DMS114 treated with DMSO at 0.1 percent for 48 hours (cell line): ENCODE measurements around the gene ACSM6.
A peak's percentile ranks its signal among the peaks of the same experiment; 100 is the strongest.

Source experiments
- DNase-seq: peaks from one replicate; lab custom pipeline; 2025; ENCODE audit not compliant: unreplicated experiment; lab: John Stamatoyannopoulos, UW

Gene ACSM6

GRCh38 chr10:95244152-95244551, 50.1 kb downstream of the ACSM6 start:
- no peak for DNase-seq

- DNase-seq = no peak
Measured at GRCh38 chr10:95245425-95246055, 51.5 kb downstream of the ACSM6 start.

- DNase-seq = peak; percentile 33
Measured at GRCh38 chr10:95246582-95247051, 52.6 kb downstream of the ACSM6 start.

GRCh38 chr10:95247200-95247880, 53.3 kb downstream of the ACSM6 start:
- no peak for DNase-seq

DNA sequence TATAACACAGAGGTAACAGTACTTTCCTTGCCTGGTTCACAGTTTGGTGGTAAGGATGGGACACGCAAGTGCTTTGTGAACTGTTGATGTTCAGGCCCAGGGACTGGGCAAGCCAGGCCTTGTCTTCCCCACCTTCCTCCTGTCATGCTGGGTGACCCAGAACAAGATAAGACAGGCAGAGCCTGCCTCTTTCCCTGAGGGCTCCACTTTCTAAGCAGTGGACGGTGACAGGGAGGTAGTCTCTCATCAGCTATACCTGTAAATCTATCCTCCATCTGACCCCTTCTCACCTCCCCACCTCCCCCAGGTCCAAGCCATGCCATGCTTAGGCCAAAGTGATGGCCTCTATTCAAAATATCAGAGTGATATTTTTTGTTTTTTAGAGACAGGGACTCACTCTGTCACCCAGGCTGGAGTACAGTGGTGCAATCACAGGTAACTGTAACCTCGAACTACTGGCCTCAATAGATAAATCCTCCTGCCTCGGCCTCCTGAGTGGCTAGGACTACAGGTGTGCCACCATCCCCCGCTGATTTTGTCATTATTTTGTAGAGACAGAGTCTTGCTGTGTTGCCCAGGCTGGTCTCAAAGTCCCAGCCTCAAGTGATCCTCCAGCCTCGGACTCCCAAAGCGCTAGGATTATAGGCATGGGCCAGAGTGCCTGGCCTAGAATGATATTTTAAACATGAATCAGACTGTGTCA, 54.0 kb downstream of the ACSM6 start:
- DNase-seq = no peak

DNA sequence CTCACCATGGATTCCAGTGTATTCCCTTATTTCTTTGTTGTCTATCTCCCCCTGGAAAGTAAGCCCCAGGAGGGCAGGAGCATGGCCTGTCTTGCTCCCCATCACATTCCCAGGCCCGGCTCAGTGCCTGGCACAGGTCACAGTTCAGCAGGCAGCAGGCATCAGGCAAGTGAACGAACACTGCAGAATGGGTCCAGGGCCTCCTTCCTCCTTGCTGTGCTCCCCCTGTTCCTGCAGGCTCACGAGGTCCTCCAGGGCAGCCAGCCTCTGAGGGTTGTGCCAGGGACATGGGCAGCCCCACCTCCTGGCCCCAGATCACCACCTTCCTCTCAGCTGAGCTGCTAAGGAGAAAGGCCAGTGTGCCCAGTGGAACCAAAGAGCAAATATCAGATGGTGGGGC, 55.0 kb downstream of the ACSM6 start:
- no peak for DNase-seq

- DNase-seq = no peak
Measured at GRCh38 chr10:95249467-95249866, 55.4 kb downstream of the ACSM6 start.

GRCh38 chr10:95250856-95251255, 56.8 kb downstream of the ACSM6 start:
- no peak for DNase-seq

DNA sequence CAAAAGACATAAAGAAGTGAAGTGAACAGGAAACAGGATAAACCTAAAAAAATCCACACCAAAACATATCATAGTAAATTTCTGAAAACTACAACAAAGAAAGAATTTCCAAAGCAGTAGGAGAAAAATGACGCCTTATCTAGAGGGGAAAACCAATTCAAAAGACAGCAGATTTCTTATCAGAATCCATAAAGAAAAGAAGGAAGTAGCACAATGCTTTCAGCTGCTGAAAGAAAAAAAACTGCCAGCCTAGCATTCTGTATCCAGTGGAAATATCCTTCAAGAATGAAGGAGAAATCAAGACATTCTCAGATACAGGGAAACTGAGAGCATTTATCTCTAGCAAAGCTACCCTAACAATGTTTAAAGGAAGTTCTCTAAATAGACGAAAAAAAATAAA, 59.0 kb downstream of the ACSM6 start:
- no peak for DNase-seq

DNA sequence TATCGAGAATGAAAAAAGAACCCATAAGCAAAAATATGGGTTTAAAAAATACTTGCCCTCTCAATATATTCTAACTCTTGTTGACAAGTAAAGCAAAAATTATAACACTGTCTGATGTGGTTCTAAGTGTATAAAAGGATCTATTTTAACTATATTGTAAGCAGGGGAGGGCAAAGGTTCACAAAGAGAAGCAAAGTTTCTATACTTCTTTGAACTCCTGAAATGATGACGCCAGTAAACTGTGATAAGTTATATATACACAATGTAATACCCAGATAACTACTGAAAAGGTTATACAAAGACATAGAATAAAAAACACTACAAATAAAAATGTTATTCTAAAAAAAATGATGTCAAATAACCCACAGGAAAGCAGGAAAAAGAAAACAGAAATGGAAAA, 59.6 kb downstream of the ACSM6 start:
- no peak for DNase-seq

GRCh38 chr10:95254629-95255028, 60.6 kb downstream of the ACSM6 start:
- DNase-seq = no peak

GRCh38 chr10:95256268-95256667, 62.2 kb downstream of the ACSM6 start:
- DNase-seq = no peak

DNA sequence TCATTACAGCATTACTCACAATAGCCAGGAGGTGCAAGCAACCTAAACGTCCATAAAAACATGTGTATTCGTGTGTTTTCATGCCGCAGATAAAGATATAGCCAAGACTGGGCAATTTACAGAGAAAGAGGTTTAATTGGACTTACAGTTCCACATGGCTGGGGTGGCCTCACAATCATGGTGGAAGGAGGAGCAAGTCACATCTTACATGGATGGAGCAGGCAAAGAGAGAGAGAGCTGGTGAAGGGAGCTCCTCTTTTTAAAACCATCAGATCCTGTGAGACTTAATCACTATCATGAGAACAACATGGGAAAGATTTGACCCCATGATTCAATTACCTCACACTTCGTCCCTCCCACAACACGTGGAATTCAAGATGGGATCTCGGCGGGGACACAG, 63.8 kb downstream of the ACSM6 start:
- no peak for DNase-seq

- DNase-seq = no peak
Measured at GRCh38 chr10:95260397-95260881, 66.4 kb downstream of the ACSM6 start.

DNA sequence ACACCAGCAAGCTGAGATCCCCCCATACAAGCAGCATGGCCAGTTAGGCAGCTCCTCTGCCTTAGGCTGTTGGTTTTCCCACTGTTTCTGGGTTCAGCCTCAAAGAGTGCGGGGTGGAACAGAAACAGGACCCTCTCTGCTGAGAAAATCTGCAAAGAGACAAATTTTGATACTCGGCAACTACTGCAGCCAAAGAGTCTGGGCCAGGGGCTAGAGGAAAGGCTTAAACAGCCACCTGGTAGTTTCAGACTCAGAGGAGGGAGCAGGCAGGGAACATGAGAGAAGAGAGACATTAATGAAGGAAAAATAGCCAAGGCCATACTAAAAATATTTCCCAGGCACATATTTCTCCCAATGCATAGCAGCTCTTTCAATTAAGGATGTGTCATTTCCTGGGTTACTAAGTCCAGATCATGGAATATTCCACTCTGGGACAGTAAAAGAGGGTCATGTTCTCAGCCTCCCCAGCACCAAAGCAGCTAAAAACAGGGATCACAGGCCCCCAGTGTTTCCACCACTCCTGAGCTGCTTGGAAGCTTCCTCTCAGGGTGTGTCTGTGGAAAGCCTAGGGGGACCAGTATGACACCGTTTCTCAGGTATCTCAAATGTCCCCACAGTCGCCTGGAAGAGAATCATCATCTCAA, 67.0 kb downstream of the ACSM6 start:
- no peak for DNase-seq

DNA sequence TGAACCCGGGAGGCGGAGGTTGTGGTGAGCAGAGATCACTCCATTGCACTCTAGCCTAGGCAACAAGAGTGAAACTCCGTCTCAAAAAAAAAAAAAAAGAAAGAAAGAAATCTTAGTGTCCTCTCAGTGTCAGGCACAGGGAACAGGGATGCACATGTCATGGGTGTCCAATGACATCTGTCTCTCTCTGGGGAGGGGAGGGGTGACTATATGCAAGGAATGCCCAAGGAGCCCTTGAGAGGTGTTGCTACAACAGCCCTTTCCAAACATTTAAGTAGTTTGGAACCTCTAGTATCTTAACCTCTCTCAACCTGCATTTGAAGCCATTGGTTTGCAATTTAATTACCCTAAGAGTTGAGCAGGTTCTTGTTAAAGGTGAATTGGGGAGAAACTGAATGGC, 67.9 kb downstream of the ACSM6 start:
- no peak for DNase-seq

DNA sequence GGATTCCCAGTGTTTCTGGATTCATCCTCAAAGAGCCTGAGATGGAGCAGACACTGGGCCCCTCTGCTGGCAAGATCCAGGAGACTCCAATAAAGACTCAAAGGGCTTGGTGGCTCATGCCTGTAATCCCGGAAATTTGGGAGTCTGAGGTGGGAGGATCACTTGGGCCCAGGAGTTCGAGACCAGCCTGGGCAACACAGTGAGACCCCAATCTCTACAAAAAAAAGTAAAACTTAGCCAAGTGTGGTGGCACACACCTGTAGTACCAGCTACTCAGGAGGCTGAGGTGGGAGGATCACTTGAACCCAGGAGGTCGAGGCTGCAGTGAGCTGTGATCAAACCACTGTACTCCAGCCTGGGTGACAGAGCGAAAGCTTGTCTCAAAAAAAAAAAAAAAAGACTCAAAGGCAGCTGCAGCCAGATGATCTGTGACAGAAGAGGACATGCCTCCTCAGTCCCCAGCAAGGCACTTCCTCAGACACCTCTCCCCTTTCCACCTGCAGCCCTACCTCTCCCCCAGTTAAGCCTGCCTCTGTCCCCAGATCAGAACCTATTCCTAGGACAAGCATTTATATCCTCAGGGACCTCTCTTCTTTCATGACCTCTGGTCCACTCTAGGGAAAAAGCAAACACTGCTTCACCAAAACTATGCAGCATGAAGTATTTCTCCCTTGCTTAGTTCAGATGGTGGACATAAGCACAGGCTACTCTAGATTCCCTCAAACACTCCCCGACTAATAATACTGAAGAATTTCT, 68.9 kb downstream of the ACSM6 start:
- no peak for DNase-seq

- DNase-seq = no peak
Measured at GRCh38 chr10:95263864-95264226, 69.8 kb downstream of the ACSM6 start.

GRCh38 chr10:95264227-95265051, 70.4 kb downstream of the ACSM6 start:
- no peak for DNase-seq

GRCh38 chr10:95265572-95265971, 71.5 kb downstream of the ACSM6 start:
- no peak for DNase-seq
